BE2C (cell line): ENCODE results near the gene PBX3.

Experiments used
- DNase-seq: peaks from one replicate; pipeline ENCODE4 v3.0.0-alpha.2; 2020
- H3K27me3 ChIP-seq: fragments of 250-450 bp; sonication (Bioruptor Pico); 2 replicates; pipeline ENCODE4 v1.5.1; 2020; ENCODE audit warnings: mild to moderate bottlenecking
- H3K36me3 ChIP-seq: fragments of 250-450 bp; sonication (Bioruptor Pico); 2 replicates; pipeline ENCODE4 v1.5.1; 2020; ENCODE audit warnings: mild to moderate bottlenecking
- H3K4me1 ChIP-seq: fragments of 250-450 bp; sonication (Bioruptor Pico); 2 replicates; pipeline ENCODE4 v1.5.1; 2020
- H3K4me3 ChIP-seq: 2 replicates; pipeline ENCODE4 v1.5.1; 2011; ENCODE audit warnings: low read depth, low read length
- H3K9me3 ChIP-seq: fragments of 250-450 bp; sonication (Bioruptor Pico); 2 replicates; pipeline ENCODE4 v1.5.1; 2020
- TF ChIP-seq, protein P1 (sequence below): IDR thresholded peaks from 2 replicates; pipeline ENCODE4 v1.5.1; 2012; ENCODE audit warnings: mild to moderate bottlenecking, low read depth, low read length

The PBX3 gene

DNA sequence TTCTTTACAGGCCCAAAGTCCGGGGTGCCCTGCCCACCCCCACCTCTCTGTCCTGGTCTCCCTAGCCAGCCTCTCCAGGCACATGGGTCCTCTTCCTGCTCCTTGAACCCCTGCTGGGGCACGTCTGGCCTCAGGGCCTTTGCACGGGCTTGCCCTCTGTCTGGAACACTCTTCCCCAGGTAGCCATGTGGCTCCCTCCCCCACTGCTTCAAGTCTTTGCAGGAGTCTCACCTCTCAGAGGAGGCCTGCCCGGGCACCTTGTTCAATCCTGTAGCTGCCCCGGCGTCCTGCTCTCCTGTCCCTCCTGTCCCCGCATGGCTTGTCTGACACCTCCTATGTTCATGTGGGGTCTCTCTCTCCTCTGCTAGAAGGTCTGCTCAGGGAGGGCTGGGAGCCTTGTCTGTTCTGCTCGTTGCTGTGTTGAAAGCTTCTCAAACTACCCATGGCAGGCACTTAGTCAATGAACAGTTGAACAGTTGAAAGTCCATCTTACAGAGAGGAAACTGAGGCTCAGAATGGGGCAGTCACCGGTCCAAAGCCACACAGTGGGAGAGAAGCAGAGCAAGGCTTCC is 241.4 kb downstream of the PBX3 start:
- Histone ChIP-seq H3K4me3 (no peak overlapping the region), H3K36me3 (no peaks in the 10 kb centered on the region), H3K4me1 (peaks cover 6% of the 10 kb centered on the region), H3K9me3 (no peaks in the 10 kb centered on the region), H3K27me3 (no peaks in the 10 kb centered on the region)
- TF ChIP-seq, protein P1, sequence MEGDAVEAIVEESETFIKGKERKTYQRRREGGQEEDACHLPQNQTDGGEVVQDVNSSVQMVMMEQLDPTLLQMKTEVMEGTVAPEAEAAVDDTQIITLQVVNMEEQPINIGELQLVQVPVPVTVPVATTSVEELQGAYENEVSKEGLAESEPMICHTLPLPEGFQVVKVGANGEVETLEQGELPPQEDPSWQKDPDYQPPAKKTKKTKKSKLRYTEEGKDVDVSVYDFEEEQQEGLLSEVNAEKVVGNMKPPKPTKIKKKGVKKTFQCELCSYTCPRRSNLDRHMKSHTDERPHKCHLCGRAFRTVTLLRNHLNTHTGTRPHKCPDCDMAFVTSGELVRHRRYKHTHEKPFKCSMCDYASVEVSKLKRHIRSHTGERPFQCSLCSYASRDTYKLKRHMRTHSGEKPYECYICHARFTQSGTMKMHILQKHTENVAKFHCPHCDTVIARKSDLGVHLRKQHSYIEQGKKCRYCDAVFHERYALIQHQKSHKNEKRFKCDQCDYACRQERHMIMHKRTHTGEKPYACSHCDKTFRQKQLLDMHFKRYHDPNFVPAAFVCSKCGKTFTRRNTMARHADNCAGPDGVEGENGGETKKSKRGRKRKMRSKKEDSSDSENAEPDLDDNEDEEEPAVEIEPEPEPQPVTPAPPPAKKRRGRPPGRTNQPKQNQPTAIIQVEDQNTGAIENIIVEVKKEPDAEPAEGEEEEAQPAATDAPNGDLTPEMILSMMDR: no peak
- DNase-seq: no peak

DNA sequence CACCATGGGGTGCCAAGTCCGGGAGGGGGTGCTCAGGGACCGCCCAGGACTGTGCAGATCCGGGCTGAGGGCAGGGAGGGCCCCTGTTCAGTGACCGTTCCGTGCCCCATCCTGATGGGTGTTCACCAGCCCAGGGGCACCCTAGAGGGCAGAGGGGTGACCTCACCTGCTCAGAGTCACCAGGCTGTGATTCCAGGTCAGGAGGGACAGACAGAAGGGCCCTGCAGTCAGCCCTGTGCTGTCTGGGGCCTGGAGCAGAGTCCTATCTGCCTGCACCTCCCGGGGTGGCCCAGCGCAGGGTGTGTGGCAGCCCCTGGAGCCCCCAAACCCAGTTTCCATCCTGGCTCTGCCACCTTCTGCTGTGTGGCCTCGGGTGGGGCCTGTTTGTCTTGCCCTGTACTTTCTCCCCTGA is 241.9 kb downstream of the PBX3 start:
- Histone ChIP-seq H3K4me3 (no peak overlapping the region), H3K4me1 (peaks cover 6% of the 10 kb centered on the region), H3K9me3 (no peaks in the 10 kb centered on the region), H3K27me3 (no peaks in the 10 kb centered on the region), H3K36me3 (no peaks in the 10 kb centered on the region)
- DNase-seq: no peak
- TF ChIP-seq, protein P1: no peak

DNA sequence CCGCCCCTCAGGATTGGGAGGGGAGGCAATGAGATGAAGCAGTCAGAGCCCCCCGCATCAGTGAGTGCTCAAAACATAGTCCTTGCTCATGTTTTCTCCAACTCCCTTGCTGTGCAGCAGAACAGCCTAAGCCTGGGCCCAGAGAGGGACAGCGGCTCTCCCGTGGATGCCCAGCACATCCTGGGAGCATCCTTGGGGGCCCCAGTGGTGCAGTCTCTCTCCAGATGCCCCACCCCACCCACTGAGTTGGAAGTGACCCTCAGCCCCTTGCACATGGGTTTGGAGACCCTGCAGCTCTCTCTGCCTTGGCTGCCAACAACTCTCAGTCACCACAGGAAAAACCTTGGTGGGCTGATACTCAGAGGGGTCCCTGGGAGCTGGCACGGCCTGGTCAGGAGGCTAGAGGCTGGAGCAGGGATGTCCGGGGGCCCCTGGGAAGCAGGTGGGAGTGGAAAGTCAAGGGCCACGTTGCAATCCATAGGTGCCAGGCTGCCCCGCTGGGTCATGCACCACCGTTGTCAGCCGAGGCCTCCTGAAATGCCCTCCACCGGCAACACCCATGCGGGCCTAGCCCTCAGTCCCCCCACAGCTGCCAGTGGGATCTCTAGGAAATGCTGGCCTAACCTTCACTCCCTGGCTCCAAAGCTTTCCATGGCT is 242.5 kb downstream of the PBX3 start:
- no peak for DNase-seq
- TF ChIP-seq, protein P1: no peak

DNA sequence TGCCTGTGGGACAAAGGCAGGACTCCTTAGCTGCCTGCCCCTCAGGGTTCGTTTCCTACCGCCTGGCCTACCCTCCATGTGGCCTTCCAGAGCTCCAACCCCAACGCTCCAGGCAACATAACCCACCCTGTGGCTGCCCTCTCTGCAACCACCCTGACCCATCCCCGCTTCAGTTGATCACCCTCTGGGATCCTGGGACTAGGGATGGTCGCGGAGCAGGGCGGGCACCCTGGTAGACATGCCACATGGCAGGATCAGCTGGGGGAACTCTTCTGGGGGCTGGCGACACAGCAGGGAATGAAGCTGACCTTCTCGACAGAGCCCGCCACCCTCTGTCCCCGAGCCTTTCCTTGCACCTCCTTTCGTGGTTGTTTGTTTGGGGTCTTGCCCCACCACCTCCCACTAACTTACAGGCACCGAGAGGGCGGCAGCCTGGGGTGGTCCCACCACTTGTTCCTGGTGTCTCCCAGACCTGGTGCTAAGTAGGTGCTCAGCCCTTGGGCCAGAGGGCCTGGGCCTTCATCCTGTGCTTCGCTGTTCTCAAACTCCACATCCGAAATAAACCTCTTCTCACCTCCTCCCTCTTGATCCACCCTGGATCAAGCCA is 243.1 kb downstream of the PBX3 start:
- H3K9me3 ChIP-seq: no peaks in the 10 kb centered on the region
- TF ChIP-seq, protein P1: no peak

More for the DNA sequence above, 242.5 kb downstream of the PBX3 start:
- H3K36me3 ChIP-seq: no peaks in the 10 kb centered on the region
- H3K4me1 ChIP-seq: peaks cover 6% of the 10 kb centered on the region
- no peaks in the 10 kb centered on the region for H3K9me3 ChIP-seq
- H3K4me3 ChIP-seq: no peak overlapping the region
- no peaks in the 10 kb centered on the region for H3K27me3 ChIP-seq

DNA sequence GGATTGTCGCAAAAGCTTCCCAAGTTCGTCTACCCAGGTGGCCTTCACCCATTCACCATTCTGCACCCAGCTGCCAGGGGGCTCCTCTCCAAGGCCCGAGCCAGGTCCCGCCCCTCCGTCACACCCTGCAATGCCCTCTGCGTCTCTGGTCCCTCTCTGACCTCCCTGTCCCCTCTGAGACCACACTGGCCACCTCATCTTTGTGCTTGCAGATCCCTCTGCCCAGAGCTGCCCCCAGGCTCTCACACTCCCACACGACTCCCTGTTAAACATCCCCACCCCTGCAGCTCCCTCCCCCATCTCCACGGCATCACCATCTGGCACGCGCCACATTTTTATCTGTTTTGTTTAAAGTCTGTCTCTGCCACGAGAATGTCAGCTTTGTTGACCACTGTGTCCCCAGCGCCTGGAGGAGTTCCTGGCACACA is 243.6 kb downstream of the PBX3 start:
- H3K4me1 ChIP-seq: peaks cover 6% of the 10 kb centered on the region
- no peak overlapping the region for H3K4me3 ChIP-seq
- DNase-seq: peak; percentile 76
- no peaks in the 10 kb centered on the region for H3K27me3 ChIP-seq
- H3K36me3 ChIP-seq: no peaks in the 10 kb centered on the region
- TF ChIP-seq, protein P1: 0 out of 2 replicates have a peak, but pooled peaks have one; percentile 0
- no peaks in the 10 kb centered on the region for H3K9me3 ChIP-seq

More for the DNA sequence above, 243.1 kb downstream of the PBX3 start:
- no peak overlapping the region for H3K4me3 ChIP-seq
- no peak for DNase-seq
- peaks cover 6% of the 10 kb centered on the region for H3K4me1 ChIP-seq
- H3K36me3 ChIP-seq: no peaks in the 10 kb centered on the region
- H3K27me3 ChIP-seq: no peaks in the 10 kb centered on the region
